Liver (tissue), 9 donors: ENCODE results near the gene NPRL2. TPM values are rescaled to one million over a fixed set of nuclear protein-coding genes. Genes with fewer than 3 reads are reported as not detected.

ENCODE experiments used
- DNase-seq: peaks from one replicate; pipeline ENCODE4 v3.0.0-alpha.2; 2017; ENCODE audit warnings: low spot score
- H3K27ac ChIP-seq, 2 donors: one replicate each; pipeline ENCODE4 v1.7.0; 2013; ENCODE audit warnings: inconsistent platforms in 2 of 2, low read length in 2 of 2, control low read depth in 1 of 2, low read depth in 1 of 2, mild to moderate bottlenecking in 1 of 2
- H3K27me3 ChIP-seq, 4 donors: one replicate each; pipeline versions ENCODE4 v1.6.1 to v1.7.0; 2013; ENCODE audit warnings: low read length in 3 of 4, inconsistent platforms in 1 of 4, mild to moderate bottlenecking in 1 of 4, moderate library complexity in 1 of 4; ENCODE audit not compliant: control insufficient read depth in 4 of 4, insufficient read depth in 4 of 4
- H3K36me3 ChIP-seq, 4 donors: one replicate each; pipeline versions ENCODE4 v1.6.1 to v1.7.0; 2013; ENCODE audit warnings: low read length in 3 of 4, mild to moderate bottlenecking in 3 of 4, low read depth in 1 of 4, moderate library complexity in 1 of 4; ENCODE audit not compliant: control insufficient read depth in 4 of 4, insufficient read depth in 3 of 4
- H3K4me1 ChIP-seq, 4 donors: one replicate each; pipeline versions ENCODE4 v1.6.1 to v1.7.0; 2013; ENCODE audit warnings: low read length in 3 of 4, mild to moderate bottlenecking in 3 of 4, moderate library complexity in 1 of 4; ENCODE audit not compliant: control insufficient read depth in 4 of 4, insufficient read depth in 4 of 4
- H3K4me3 ChIP-seq, 3 donors: one replicate each; pipeline versions ENCODE4 v1.6.1 to v1.7.0; 2013; ENCODE audit warnings: low read length in 3 of 3, control low read depth in 1 of 3, low read depth in 1 of 3, mild to moderate bottlenecking in 1 of 3
- H3K9ac ChIP-seq, 2 donors: one replicate each; pipeline ENCODE4 v1.7.0; 2013; ENCODE audit warnings: low read length in 2 of 2, mild to moderate bottlenecking in 2 of 2, moderate library complexity in 2 of 2, control low read depth in 1 of 2, low read depth in 1 of 2
- H3K9me3 ChIP-seq, 4 donors: one replicate each; pipeline versions ENCODE4 v1.6.1 to v1.7.0; 2013; ENCODE audit warnings: low read length in 3 of 4; ENCODE audit not compliant: control insufficient read depth in 4 of 4
- ATF3 ChIP-seq: IDR thresholded peaks from 2 replicates; pipeline ENCODE4 v1.6.1; 2016; ENCODE audit warnings: antibody characterized with exemption
- EGR1 ChIP-seq, 2 donors: IDR thresholded peaks; 2 replicates each; pipeline ENCODE4 v1.6.1; 2016 to 2018; ENCODE audit warnings: antibody characterized with exemption in 2 of 2, low read depth in 2 of 2
- FOXA1 ChIP-seq: IDR thresholded peaks from 2 replicates; pipeline ENCODE4 v1.6.1; 2016; ENCODE audit warnings: antibody characterized with exemption
- FOXA2 ChIP-seq: IDR thresholded peaks from 2 replicates; pipeline ENCODE4 v1.6.1; 2016; ENCODE audit warnings: antibody characterized with exemption
- GABPA ChIP-seq, 2 donors: IDR thresholded peaks in 1 of 2; conservative IDR thresholded peaks in 1 of 2; 2 replicates each; pipeline ENCODE4 v1.6.1; 2016; ENCODE audit warnings: antibody characterized with exemption in 2 of 2, mild to moderate bottlenecking in 1 of 2, moderate library complexity in 1 of 2
- HNF4A ChIP-seq, 2 donors: conservative IDR thresholded peaks; 2 replicates each; pipeline ENCODE4 v1.6.1; 2016; ENCODE audit warnings: antibody characterized with exemption in 2 of 2, mild to moderate bottlenecking in 2 of 2
- HNF4G ChIP-seq: IDR thresholded peaks from 2 replicates; pipeline ENCODE4 v1.6.1; 2016; ENCODE audit warnings: antibody characterized with exemption
- JUND ChIP-seq, 2 donors: IDR thresholded peaks; 2 replicates each; pipeline ENCODE4 v1.6.1; 2016; ENCODE audit warnings: antibody characterized with exemption in 2 of 2
- MAX ChIP-seq: IDR thresholded peaks from 2 replicates; pipeline ENCODE4 v1.6.1; 2016; ENCODE audit warnings: antibody characterized with exemption
- RAD21 ChIP-seq, 2 donors: IDR thresholded peaks; 2 replicates each; pipeline ENCODE4 v1.6.1; 2016; ENCODE audit warnings: antibody characterized with exemption in 2 of 2, mild to moderate bottlenecking in 2 of 2
- REST ChIP-seq: IDR thresholded peaks from 2 replicates; pipeline ENCODE4 v1.6.1; 2016; ENCODE audit warnings: antibody characterized with exemption, mild to moderate bottlenecking
- RXRA ChIP-seq, 2 donors: IDR thresholded peaks; 2 replicates each; pipeline ENCODE4 v1.6.1; 2017 to 2018; ENCODE audit warnings: antibody characterized with exemption in 2 of 2, mild to moderate bottlenecking in 1 of 2
- SP1 ChIP-seq: IDR thresholded peaks from 2 replicates; pipeline ENCODE4 v1.6.1; 2018; ENCODE audit warnings: antibody characterized with exemption, mild to moderate bottlenecking
- TAF1 ChIP-seq: conservative IDR thresholded peaks from 2 replicates; pipeline ENCODE4 v1.6.1; 2016; ENCODE audit warnings: antibody characterized with exemption, mild to moderate bottlenecking
- YY1 ChIP-seq: IDR thresholded peaks from 2 replicates; pipeline ENCODE4 v1.6.1; 2016; ENCODE audit warnings: antibody characterized with exemption, mild to moderate bottlenecking
- ZBTB33 ChIP-seq: IDR thresholded peaks from 2 replicates; pipeline ENCODE4 v1.6.1; 2016; ENCODE audit warnings: antibody characterized with exemption
- WGBS: extraction: QIAGEN DNeasy Blood & Tissue Kit; methylation state at CpG from one replicate; pipeline ENCODE4 v1.1.7; 2013; 5-methylcytosine and 5-hydroxymethylcytosine counted together
- polyA plus RNA-seq, 2 donors: library from polyadenylated mRNA; stranded (reverse) in 1 of 2; unstranded in 1 of 2; fragments of 200-250 nt in 1 of 2; fragments of >200 nt in 1 of 2; fragmentation: Nextera tagmentation in 1 of 2; extraction: Ambion mirVana in 1 of 2; gene quantifications; one replicate each; pipeline versions ENCODE4 v1.2.1 to v1.2.3, GENCODE V29; 2013 to 2015
- total RNA-seq, 2 donors: library from RNA; depleted of rRNA; stranded (reverse); fragments of >200 nt; gene quantifications; one replicate each; pipeline ENCODE4 v1.2.3, GENCODE V29; 2014
- donor health status: healthy.
- donor health status: healthy.
- donor health status: healthy.
- donor health status: healthy.
- donor health status: healthy.

Gene NPRL2
- total and polyA plus RNA-seq, 4 donors = 11.3 to 17.3 (median 14.0) TPM

GRCh38 chr3:50396502-50396901 lies 45.9 kb upstream of the NPRL2 start:
- TF ChIP-seq EGR1 (IDR thresholded peaks at IDR 0.05; ENCODE audit: low read depth in 2 of 2) (no peak), ZBTB33 (no peak), FOXA1 (no peak)
- H3K36me3 ChIP-seq = no peaks in the 10 kb centered on the region
- no peaks in the 10 kb centered on the region for H3K27me3 ChIP-seq
- no peak overlapping the region for H3K27ac ChIP-seq
- no peaks in the 10 kb centered on the region for H3K9me3 ChIP-seq
- H3K4me1 ChIP-seq = no peaks in the 10 kb centered on the region
- WGBS = 92% methylated on average over 10 of the region's 10 CpGs
- no peak overlapping the region for H3K4me3 ChIP-seq
- no peak for DNase-seq
- no peak overlapping the region for H3K9ac ChIP-seq

GRCh38 chr3:50395070-50395860 lies 44.7 kb upstream of the NPRL2 start:
- 87% methylated on average over 10 of the region's 10 CpGs for WGBS
- Histone ChIP-seq H3K9me3 (no peaks in the 10 kb centered on the region), H3K9ac (no peak overlapping the region), H3K4me1 (peaks cover 0 to 7% (median 2%) of the 10 kb centered on the region in 4 donors), H3K27me3 (no peaks in the 10 kb centered on the region), H3K36me3 (no peaks in the 10 kb centered on the region), H3K4me3 (no peak overlapping the region), H3K27ac (no peak overlapping the region)
- no peak for TF ChIP-seq RXRA (IDR thresholded peaks at IDR 0.05)
- no peak for TF ChIP-seq REST
- no peak for DNase-seq

- Histone ChIP-seq H3K27me3 (no peaks in the 10 kb centered on the region), H3K9ac (no peak overlapping the region), H3K4me3 (no peak overlapping the region), H3K36me3 (no peaks in the 10 kb centered on the region), H3K27ac (no peak overlapping the region), H3K4me1 (peaks cover 0 to 7% (median 2%) of the 10 kb centered on the region in 4 donors), H3K9me3 (no peaks in the 10 kb centered on the region)
- DNase-seq = no peak
- TF ChIP-seq FOXA2 (no peak), GABPA (IDR thresholded peaks at IDR 0.05 in 1 of 2, conservative IDR thresholded peaks at IDR 0.05 in 1 of 2) (no peak), SP1 (no peak), ATF3 (no peak), RAD21 (IDR thresholded peaks at IDR 0.05) (no peak), HNF4A (conservative IDR thresholded peaks at IDR 0.05) (no peak), YY1 (no peak), RXRA (IDR thresholded peaks at IDR 0.05) (no peak), FOXA1 (no peak), ZBTB33 (no peak), JUND (IDR thresholded peaks at IDR 0.05) (no peak), TAF1 (no peak), HNF4G (no peak), MAX (no peak)
- 85% methylated on average over 5 of the region's 5 CpGs for WGBS
Measured at GRCh38 chr3:50393061-50393460, 42.5 kb upstream of the NPRL2 start.
